Neural cell (in vitro differentiated cells): ENCODE measurements around the gene ZNF407. TPM values are rescaled to one million over a fixed set of nuclear protein-coding genes. Genes with fewer than 3 reads are reported as not detected.

ENCODE experiments used
- H2AFZ ChIP-seq: fragments of 200-600, 300-800 bp; sonication (generic), shearing (Covaris generic); 2 replicates; pipeline ENCODE4 v1.6.0; 2014; ENCODE audit warnings: low read depth, mild to moderate bottlenecking, antibody characterized with exemption, low read length, moderate library complexity
- H3F3A ChIP-seq: fragments of 200-600 bp; shearing (Covaris generic); 2 replicates; pipeline ENCODE4 v1.6.1; 2016; ENCODE audit warnings: mild to moderate bottlenecking, moderate library complexity, mixed read lengths, antibody characterized with exemption, low read length; ENCODE audit not compliant: insufficient read depth, poor library complexity, severe bottlenecking
- H3K27ac ChIP-seq: fragments of 200-600, 300-800 bp; sonication (generic), shearing (Covaris generic); 2 replicates; pipeline ENCODE4 v1.5.1; 2014; ENCODE audit warnings: mild to moderate bottlenecking, low read length, moderate library complexity
- H3K27me3 ChIP-seq: fragments of 300-800, 200-600 bp; sonication (generic), shearing (Covaris generic); 2 replicates; pipeline ENCODE4 v1.6.0; 2014; ENCODE audit warnings: mild to moderate bottlenecking, low read depth, low read length, moderate library complexity; ENCODE audit not compliant: insufficient read depth
- H3K36me3 ChIP-seq: fragments of 300-800, 200-600 bp; sonication (generic), shearing (Covaris generic); 2 replicates; pipeline ENCODE4 v1.5.1; 2014; ENCODE audit warnings: mild to moderate bottlenecking, antibody characterized with exemption, low read length, moderate library complexity; ENCODE audit not compliant: insufficient read depth
- H3K4me2 ChIP-seq: fragments of 300-800, 200-600 bp; sonication (generic), shearing (Covaris generic); 2 replicates; pipeline ENCODE4 v1.6.0; 2014; ENCODE audit warnings: mild to moderate bottlenecking, low read length
- H3K4me3 ChIP-seq: fragments of 300-800, 200-600 bp; sonication (generic), shearing (Covaris generic); 2 replicates; pipeline ENCODE4 v1.5.1; 2014; ENCODE audit warnings: mild to moderate bottlenecking, low read length, moderate library complexity
- H3K79me2 ChIP-seq: fragments of 200-600 bp; shearing (Covaris generic); replicated peaks from 2 replicates; pipeline ENCODE4 v1.6.0; 2014; ENCODE audit warnings: mild to moderate bottlenecking, low read length, moderate library complexity; ENCODE audit not compliant: insufficient read depth
- H3K9ac ChIP-seq: fragments of 300-800, 200-600 bp; sonication (generic), shearing (Covaris generic); 2 replicates; pipeline ENCODE4 v1.6.1; 2016; ENCODE audit warnings: mild to moderate bottlenecking, low read length, mixed read lengths
- H3K9me2 ChIP-seq: fragments of 200-600 bp; shearing (Covaris generic); 2 replicates; pipeline ENCODE4 v1.6.1; 2016; ENCODE audit warnings: mild to moderate bottlenecking, low read length, mixed read lengths; ENCODE audit not compliant: insufficient read depth
- H3K9me3 ChIP-seq: fragments of 200-600, 300-800 bp; sonication (generic), shearing (Covaris generic); 2 replicates; pipeline ENCODE4 v1.6.1; 2016; ENCODE audit warnings: mild to moderate bottlenecking, mixed run types, low read length, moderate library complexity, mixed read lengths
- H4K20me1 ChIP-seq: fragments of 200-600 bp; shearing (Covaris generic); 2 replicates; pipeline ENCODE4 v1.6.1; 2016; ENCODE audit warnings: mild to moderate bottlenecking, mixed run types; ENCODE audit not compliant: insufficient read depth
- CTCF ChIP-seq: fragments of 450-650 bp; IDR thresholded peaks from 2 replicates; pipeline ENCODE4 v1.5.1; 2014; ENCODE audit warnings: antibody characterized with exemption, mild to moderate bottlenecking, moderate library complexity; ENCODE audit not compliant: poor library complexity, severe bottlenecking
- EP300 ChIP-seq: fragments of 450-650 bp; conservative IDR thresholded peaks from 2 replicates; pipeline ENCODE4 v1.6.1; 2014; ENCODE audit warnings: antibody characterized with exemption, mild to moderate bottlenecking, moderate library complexity; ENCODE audit not compliant: poor library complexity, severe bottlenecking
- EZH2 ChIP-seq: fragments of 200-600, 300-800 bp; shearing (Covaris generic), sonication (generic); IDR thresholded peaks from 2 replicates; pipeline ENCODE4 v1.6.1; 2014; ENCODE audit warnings: antibody characterized with exemption, low read length, borderline replicate concordance, mild to moderate bottlenecking; ENCODE audit not compliant: insufficient read depth, poor library complexity, severe bottlenecking
- MXI1 ChIP-seq: fragments of 450-650 bp; conservative IDR thresholded peaks from 2 replicates; pipeline ENCODE4 v1.6.1; 2014; ENCODE audit warnings: antibody characterized with exemption, mild to moderate bottlenecking; ENCODE audit not compliant: poor library complexity, severe bottlenecking
- POLR2AphosphoS5 ChIP-seq: IDR thresholded peaks from 2 replicates; pipeline ENCODE4 v1.6.1; 2012
- RAD21 ChIP-seq: fragments of 450-650 bp; conservative IDR thresholded peaks from 2 replicates; pipeline ENCODE4 v1.6.1; 2014; ENCODE audit warnings: antibody characterized with exemption, mild to moderate bottlenecking, moderate library complexity
- REST ChIP-seq: IDR thresholded peaks from 2 replicates; pipeline ENCODE4 v1.6.1; 2012; ENCODE audit warnings: borderline replicate concordance
- SMC3 ChIP-seq: fragments of 450-650 bp; conservative IDR thresholded peaks from 2 replicates; pipeline ENCODE4 v1.6.1; 2014; ENCODE audit warnings: antibody characterized with exemption, mild to moderate bottlenecking, moderate library complexity; ENCODE audit not compliant: poor library complexity
- TAF1 ChIP-seq: IDR thresholded peaks from 2 replicates; pipeline ENCODE4 v1.6.1; 2012; ENCODE audit warnings: low read depth
- polyA plus RNA-seq: library from polyadenylated mRNA; depleted of rRNA; stranded (reverse); fragments of >200 nt; gene quantifications from 2 replicates; pipeline ENCODE4 v1.2.3, GENCODE V29; 2014

ZNF407 gene
- polyA plus RNA-seq, 1 donor from 2014 or later = 2.9 TPM

- TF ChIP-seq MXI1 (no peak), EP300 (no peak), SMC3 (no peak), EZH2 (no peak), REST (no peak), RAD21 (no peak), POLR2AphosphoS5 (no peak), CTCF (no peak), TAF1 (no peak)
- no peaks in the 10 kb centered on the region for H4K20me1 ChIP-seq
- H3K9me3 ChIP-seq = no peaks in the 10 kb centered on the region
- no peaks in the 10 kb centered on the region for H3K36me3 ChIP-seq
- H3K9me2 ChIP-seq = no peaks in the 10 kb centered on the region
- no peaks in the 10 kb centered on the region for H3K79me2 ChIP-seq
- H3K4me2 ChIP-seq = no peak overlapping the region
- no peak overlapping the region for H2AFZ ChIP-seq
- no peak overlapping the region for H3K9ac ChIP-seq
- H3K27me3 ChIP-seq = peaks cover 43% of the 10 kb centered on the region
- no peak overlapping the region for H3K27ac ChIP-seq
- no peaks in the 10 kb centered on the region for H3F3A ChIP-seq
- no peak overlapping the region for H3K4me3 ChIP-seq
Observed at GRCh38 chr18:74661691-74662090, 64.0 kb downstream of the ZNF407 start.

GRCh38 chr18:74662622-74663021 lies 65.0 kb downstream of the ZNF407 start:
- no peaks in the 10 kb centered on the region for H4K20me1 ChIP-seq
- H3K9ac ChIP-seq = no peak overlapping the region
- no peak overlapping the region for H3K27ac ChIP-seq
- peaks cover 51% of the 10 kb centered on the region for H3K27me3 ChIP-seq
- TF ChIP-seq CTCF (no peak), SMC3 (peak; percentile 42), RAD21 (peak; percentile 48), POLR2AphosphoS5 (peak; percentile 100), EZH2 (no peak), EP300 (peak; percentile 100), MXI1 (no peak), TAF1 (no peak), REST (peak; percentile 93)
- no peak overlapping the region for H2AFZ ChIP-seq
- H3F3A ChIP-seq = no peaks in the 10 kb centered on the region
- no peak overlapping the region for H3K4me3 ChIP-seq
- no peaks in the 10 kb centered on the region for H3K36me3 ChIP-seq
- no peaks in the 10 kb centered on the region for H3K9me3 ChIP-seq
- no peaks in the 10 kb centered on the region for H3K9me2 ChIP-seq
- no peaks in the 10 kb centered on the region for H3K79me2 ChIP-seq
- H3K4me2 ChIP-seq = no peak overlapping the region
